Immature natural killer cell (primary cell): ENCODE measurements around the gene DHTKD1. TPM values are rescaled to one million over a fixed set of nuclear protein-coding genes. Genes with fewer than 3 reads are reported as not detected.
"Not testable (repeated sequence)": the region's sequence is repeated elsewhere in the genome, so short reads cannot be mapped to it uniquely, and the experiment has no call there.

Experiments
- DNase-seq, 3 donors: peaks; one replicate each; pipeline ENCODE4 v3.0.0; 2022; ENCODE audit warnings: mixed read lengths in 1 of 3
- H3K27ac Mint-ChIP-seq, 6 donors: one replicate each; pipeline ENCODE4 v1.8.0; 2020; ENCODE audit warnings: mixed read lengths in 6 of 6, mild to moderate bottlenecking in 5 of 6, inconsistent platforms in 4 of 6, moderate library complexity in 3 of 6
- H3K27me3 Mint-ChIP-seq, 3 donors: one replicate each; pipeline ENCODE4 v1.8.0; 2020 to 2021; ENCODE audit warnings: low read depth in 3 of 3, mild to moderate bottlenecking in 3 of 3, mixed read lengths in 3 of 3, moderate library complexity in 3 of 3, inconsistent platforms in 1 of 3
- H3K36me3 Mint-ChIP-seq, 3 donors: one replicate each; pipeline ENCODE4 v1.8.0; 2020; ENCODE audit warnings: mixed read lengths in 3 of 3, inconsistent platforms in 2 of 3, mild to moderate bottlenecking in 2 of 3
- H3K4me1 Mint-ChIP-seq, 2 donors: one replicate each; pipeline ENCODE4 v1.8.0; 2020; ENCODE audit warnings: inconsistent platforms in 2 of 2, mild to moderate bottlenecking in 2 of 2, mixed read lengths in 2 of 2, moderate library complexity in 1 of 2
- H3K4me3 Mint-ChIP-seq, 5 donors: one replicate each; pipeline ENCODE4 v1.8.0; 2020; ENCODE audit warnings: mild to moderate bottlenecking in 5 of 5, mixed read lengths in 5 of 5, inconsistent platforms in 3 of 5, moderate library complexity in 3 of 5
- H3K9me3 Mint-ChIP-seq, 6 donors: one replicate each; pipeline ENCODE4 v1.8.0; 2020; ENCODE audit warnings: mild to moderate bottlenecking in 6 of 6, mixed read lengths in 6 of 6, inconsistent platforms in 4 of 6, moderate library complexity in 3 of 6
- polyA plus RNA-seq, 3 donors: library from polyadenylated mRNA; unstranded; fragments of 300-500 nt; fragmentation: Illumina TruSeq; gene quantifications; one replicate each; pipeline ENCODE4 v1.2.3, GENCODE V29; 2021

The DHTKD1 gene
- polyA plus RNA-seq, 3 donors from 2014 or later: 5.0 to 9.1 (median 7.8) TPM

DNA sequence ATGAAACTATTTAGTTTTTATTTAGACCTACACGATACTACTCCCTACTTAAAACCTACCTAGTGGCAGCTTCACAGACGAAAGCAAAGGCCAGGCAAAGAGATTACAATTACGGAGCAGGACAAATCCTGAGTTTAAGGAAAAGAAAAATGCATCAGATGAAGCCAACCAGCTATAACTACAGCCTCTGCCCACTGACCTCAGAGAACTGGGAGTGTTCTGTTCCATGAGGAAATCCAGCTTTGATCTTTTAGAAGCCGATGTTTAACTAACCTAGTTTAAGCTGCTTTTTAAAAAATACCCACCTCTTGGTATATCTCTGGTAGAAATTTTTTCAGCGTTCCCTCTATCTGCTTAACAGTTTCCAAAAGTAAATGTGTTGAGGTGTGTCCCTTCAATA is 23.2 kb upstream of the DHTKD1 start:
- no peaks in the 10 kb centered on the region for H3K36me3 Mint-ChIP-seq
- H3K4me1 Mint-ChIP-seq: peaks cover 21 to 26% of the 10 kb centered on the region in 2 donors
- H3K4me3 Mint-ChIP-seq: peak overlapping the region in 1 of 5 donors; percentile 27
- DNase-seq: no peak
- H3K27me3 Mint-ChIP-seq: peaks cover 13 to 19% (median 15%) of the 10 kb centered on the region in 3 donors
- no peak overlapping the region for H3K27ac Mint-ChIP-seq
- H3K9me3 Mint-ChIP-seq: peaks cover 0 to 3% (median 0%) of the 10 kb centered on the region in 6 donors

DNA sequence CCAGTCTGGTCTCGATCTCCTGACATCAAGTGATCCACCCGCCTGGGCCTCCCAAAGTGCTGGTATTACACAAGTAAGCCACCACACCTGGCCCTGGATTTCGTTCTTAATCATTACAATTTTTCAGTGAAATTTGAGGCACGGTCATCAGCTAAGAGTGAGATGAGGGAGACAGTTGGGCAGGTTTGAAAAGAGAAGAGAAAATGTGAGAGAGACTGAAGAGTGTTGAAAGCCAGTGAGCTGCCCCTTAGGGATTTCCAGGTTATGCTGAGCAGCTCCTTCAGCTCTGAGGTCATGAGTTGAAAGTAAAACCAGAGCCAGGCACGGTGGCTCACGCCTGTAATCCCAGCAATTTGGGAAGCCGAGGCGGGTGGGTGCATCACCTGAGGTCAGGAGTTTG is 20.2 kb upstream of the DHTKD1 start:
- no peak overlapping the region for H3K27ac Mint-ChIP-seq
- peaks cover 0 to 4% (median 3%) of the 10 kb centered on the region in 3 donors for H3K27me3 Mint-ChIP-seq
- no peaks in the 10 kb centered on the region for H3K36me3 Mint-ChIP-seq
- H3K9me3 Mint-ChIP-seq: peaks cover 0 to 3% (median 0%) of the 10 kb centered on the region in 6 donors
- H3K4me1 Mint-ChIP-seq: peaks cover 3 to 4% of the 10 kb centered on the region in 2 donors
- H3K4me3 Mint-ChIP-seq: no peak overlapping the region
- DNase-seq: no peak

DNA sequence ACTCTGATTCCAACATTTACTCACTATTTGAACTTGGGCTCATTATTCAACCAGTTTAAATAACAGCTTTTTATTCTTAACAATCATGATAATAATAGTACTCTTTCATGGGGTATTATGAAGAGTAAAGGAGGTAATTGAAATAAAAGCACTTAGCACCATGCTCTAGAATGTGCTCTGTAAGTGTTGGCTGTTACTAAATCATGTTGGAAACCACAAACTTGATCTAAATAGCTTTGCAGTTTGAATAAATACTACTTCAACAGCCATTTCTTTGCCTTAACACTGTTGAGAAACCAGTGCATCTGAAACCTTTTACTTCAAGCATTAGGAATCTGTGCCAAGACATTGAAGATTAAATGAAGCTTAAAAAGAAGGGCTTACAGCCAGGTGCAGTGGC is 18.2 kb upstream of the DHTKD1 start:
- Mint-ChIP-seq H3K4me3 (no peak overlapping the region), H3K9me3 (peaks cover 0 to 3% (median 0%) of the 10 kb centered on the region in 6 donors), H3K27ac (no peak overlapping the region), H3K36me3 (no peaks in the 10 kb centered on the region), H3K4me1 (no peaks in the 10 kb centered on the region), H3K27me3 (peaks cover 0 to 4% (median 4%) of the 10 kb centered on the region in 3 donors)
- DNase-seq: no peak

DNA sequence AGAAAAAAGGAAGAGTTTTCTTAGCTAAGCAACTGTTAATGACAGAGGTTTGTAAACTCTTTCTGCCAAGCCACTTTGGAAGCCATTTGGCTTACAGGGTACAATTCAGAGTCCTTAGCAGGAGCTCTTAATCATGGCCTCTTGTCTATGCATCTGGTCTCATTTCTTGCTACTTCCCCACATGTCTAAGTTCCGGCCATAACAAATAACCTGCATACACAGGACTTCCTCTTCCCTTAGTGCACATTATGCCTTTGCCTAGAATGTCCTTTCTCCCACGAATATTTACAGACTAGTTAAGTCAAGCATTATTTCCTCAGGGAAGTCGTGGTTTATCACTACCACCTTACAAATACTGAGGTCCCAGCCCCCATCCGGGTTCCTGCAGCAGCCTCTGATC is 17.5 kb upstream of the DHTKD1 start:
- Mint-ChIP-seq H3K27me3 (peaks cover 0 to 4% (median 0%) of the 10 kb centered on the region in 3 donors), H3K9me3 (peaks cover 0 to 3% (median 0%) of the 10 kb centered on the region in 6 donors), H3K4me3 (no peak overlapping the region), H3K27ac (no peak overlapping the region), H3K4me1 (no peaks in the 10 kb centered on the region), H3K36me3 (no peaks in the 10 kb centered on the region)
- no peak for DNase-seq

DNA sequence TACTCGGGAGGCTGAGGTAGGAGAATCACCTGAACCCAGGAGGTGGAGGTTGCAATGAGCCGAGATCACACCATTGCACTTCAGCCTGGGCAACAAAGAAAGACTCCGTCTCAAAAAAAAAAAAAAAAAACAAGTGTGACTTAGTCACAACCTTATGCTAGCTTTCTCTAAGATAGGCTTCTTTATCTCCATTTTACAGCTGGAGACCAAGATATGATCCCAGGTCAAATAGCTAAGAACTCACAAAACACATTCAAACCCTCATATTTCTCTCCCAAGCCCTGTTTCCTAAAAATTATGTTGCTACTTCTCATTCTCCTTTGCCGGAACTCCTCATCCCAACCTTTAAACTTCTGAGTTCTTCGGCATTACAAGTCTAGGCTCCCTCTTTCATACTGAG is 13.0 kb upstream of the DHTKD1 start:
- H3K9me3 Mint-ChIP-seq: no peaks in the 10 kb centered on the region
- DNase-seq: no peak
- H3K4me1 Mint-ChIP-seq: no peaks in the 10 kb centered on the region
- H3K27ac Mint-ChIP-seq: no peak overlapping the region
- H3K36me3 Mint-ChIP-seq: no peaks in the 10 kb centered on the region
- H3K27me3 Mint-ChIP-seq: peaks cover 0 to 4% (median 0%) of the 10 kb centered on the region in 3 donors
- no peak overlapping the region for H3K4me3 Mint-ChIP-seq

DNA sequence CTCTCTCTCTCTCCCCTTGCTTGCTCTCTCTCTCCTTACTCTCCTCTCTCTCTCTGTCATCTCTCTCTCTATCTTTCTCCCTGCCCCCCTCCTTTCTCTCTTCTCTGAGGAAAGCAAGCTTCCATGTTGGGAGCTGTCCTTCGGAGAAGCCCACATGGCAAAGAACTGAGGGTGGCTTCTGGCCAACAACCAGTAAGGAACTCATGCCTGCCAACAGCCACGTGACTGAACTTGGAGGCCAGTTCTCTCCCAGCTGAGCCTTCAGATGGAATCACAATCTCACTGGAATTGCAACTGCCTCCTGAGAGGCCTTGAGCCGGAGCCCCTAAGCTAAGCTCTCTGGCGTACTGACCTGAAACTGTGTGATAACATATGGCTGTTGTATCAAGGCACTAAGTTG is 12.0 kb upstream of the DHTKD1 start:
- Mint-ChIP-seq H3K4me3 (no peak overlapping the region), H3K9me3 (no peaks in the 10 kb centered on the region), H3K27me3 (peaks cover 0 to 4% (median 0%) of the 10 kb centered on the region in 3 donors), H3K36me3 (no peaks in the 10 kb centered on the region), H3K4me1 (no peaks in the 10 kb centered on the region), H3K27ac (no peak overlapping the region)
- no peak for DNase-seq

DNA sequence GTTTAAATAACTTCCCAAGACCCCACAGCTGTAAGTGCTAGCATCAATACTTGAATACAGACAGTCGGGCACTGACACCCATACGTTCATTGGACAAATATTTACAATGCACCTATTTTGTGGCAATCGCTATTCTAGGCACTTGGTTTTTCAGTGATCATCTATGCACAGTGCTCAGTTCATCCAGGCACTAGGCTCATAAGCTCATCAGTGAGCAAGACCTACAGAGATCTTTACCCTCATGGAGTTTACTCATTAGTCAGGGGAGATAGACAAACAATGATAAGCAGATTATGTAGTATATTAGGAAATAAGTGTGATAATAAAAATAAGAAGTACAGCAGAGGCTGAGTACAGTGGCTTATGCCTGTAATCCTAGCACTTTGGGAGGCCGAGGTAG is 7.6 kb upstream of the DHTKD1 start:
- no peak for DNase-seq
- H3K27ac Mint-ChIP-seq: no peak overlapping the region
- peaks cover 0 to 5% (median 3%) of the 10 kb centered on the region in 3 donors for H3K27me3 Mint-ChIP-seq
- H3K4me3 Mint-ChIP-seq: no peak overlapping the region
- H3K36me3 Mint-ChIP-seq: no peaks in the 10 kb centered on the region
- no peaks in the 10 kb centered on the region for H3K9me3 Mint-ChIP-seq
- H3K4me1 Mint-ChIP-seq: no peaks in the 10 kb centered on the region

DNA sequence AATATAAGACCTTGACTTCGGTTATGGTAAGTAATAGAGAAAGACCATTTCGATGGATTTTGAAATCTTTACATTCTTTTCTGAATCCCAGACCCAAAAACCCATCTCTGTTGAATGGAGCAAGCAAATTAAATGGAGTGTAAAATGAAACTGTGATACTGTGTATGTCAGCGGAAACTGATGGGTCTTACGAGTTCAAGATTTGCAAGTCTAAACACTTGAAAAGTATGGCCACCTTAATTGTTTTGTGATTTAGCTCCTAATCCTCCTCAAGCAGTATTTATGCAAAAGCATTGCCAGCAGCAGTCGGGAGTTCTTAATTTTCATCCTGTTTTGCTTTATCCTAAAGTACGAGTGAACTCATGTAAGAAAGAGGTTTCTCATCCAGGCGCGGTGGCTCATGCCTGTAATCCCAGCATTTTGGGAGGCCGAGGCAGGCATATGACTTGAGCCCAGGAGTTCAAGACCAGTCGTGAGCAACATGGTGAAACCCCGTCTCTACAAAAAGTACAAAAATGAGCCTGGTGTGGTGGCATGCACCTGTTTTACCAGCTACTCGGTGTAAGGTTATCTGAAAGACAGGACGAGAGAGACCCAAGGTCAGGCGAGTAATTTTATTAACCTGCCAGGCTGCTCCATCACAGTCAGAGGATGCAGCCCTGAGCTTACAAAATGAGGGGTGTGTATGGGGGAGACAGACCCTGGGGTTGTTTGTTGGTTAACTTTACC is 5.8 kb upstream of the DHTKD1 start:
- no peaks in the 10 kb centered on the region for H3K36me3 Mint-ChIP-seq
- H3K9me3 Mint-ChIP-seq: no peaks in the 10 kb centered on the region
- no peak for DNase-seq
- no peak overlapping the region for H3K27ac Mint-ChIP-seq
- no peak overlapping the region for H3K4me3 Mint-ChIP-seq
- peaks cover 0 to 5% (median 3%) of the 10 kb centered on the region in 3 donors for H3K27me3 Mint-ChIP-seq
- no peaks in the 10 kb centered on the region for H3K4me1 Mint-ChIP-seq

DNA sequence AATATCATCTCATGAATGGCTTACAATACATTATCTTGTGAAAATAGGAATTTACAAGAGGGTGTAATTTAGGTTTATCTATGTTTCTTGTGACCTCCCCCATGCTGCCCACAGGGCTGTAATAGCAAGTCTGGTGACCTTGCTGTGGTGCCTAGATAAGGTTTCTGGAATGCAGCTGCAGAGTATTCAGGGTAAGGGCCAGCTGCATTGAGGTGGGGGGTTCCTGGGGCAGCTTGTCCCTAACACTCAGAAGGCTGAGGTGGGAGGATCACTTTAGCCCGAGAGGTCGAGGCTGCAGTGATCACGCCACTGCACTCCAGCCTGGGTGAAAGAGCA is 5.3 kb upstream of the DHTKD1 start:
- no peak for DNase-seq
- peaks cover 0 to 6% (median 5%) of the 10 kb centered on the region in 3 donors for H3K27me3 Mint-ChIP-seq
- H3K9me3 Mint-ChIP-seq: no peaks in the 10 kb centered on the region
- no peak overlapping the region for H3K4me3 Mint-ChIP-seq
- H3K4me1 Mint-ChIP-seq: peaks cover 3 to 4% of the 10 kb centered on the region in 2 donors
- no peaks in the 10 kb centered on the region for H3K36me3 Mint-ChIP-seq
- no peak overlapping the region for H3K27ac Mint-ChIP-seq

DNA sequence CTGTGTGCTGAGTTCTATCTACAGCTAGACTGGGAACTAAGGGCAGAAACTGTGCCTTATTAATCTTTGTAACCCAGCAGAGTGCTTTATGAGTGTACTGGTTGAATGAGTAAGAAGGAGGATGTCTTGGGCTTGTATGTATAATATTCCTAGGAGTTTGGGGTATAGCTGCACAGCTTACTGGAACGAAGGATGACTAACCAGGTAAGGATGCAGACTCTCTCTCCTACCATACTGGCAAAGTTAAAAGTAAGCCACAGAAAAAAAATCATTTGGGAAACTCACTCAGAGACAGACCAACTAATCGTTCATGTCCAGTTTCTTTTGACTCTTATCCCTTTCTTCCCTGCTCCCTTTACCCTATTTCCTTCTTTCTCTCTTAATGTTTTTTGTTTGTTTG is 1.4 kb upstream of the DHTKD1 start:
- H3K27ac Mint-ChIP-seq: peak overlapping the region; percentile 18 to 94 (median 48)
- peaks cover 18 to 20% of the 10 kb centered on the region in 2 donors for H3K4me1 Mint-ChIP-seq
- H3K4me3 Mint-ChIP-seq: peak overlapping the region in 4 of 5 donors; percentile 1 to 92 (median 56)
- H3K36me3 Mint-ChIP-seq: no peaks in the 10 kb centered on the region
- H3K9me3 Mint-ChIP-seq: no peaks in the 10 kb centered on the region
- no peak for DNase-seq
- H3K27me3 Mint-ChIP-seq: peaks cover 0 to 8% (median 7%) of the 10 kb centered on the region in 3 donors

DNA sequence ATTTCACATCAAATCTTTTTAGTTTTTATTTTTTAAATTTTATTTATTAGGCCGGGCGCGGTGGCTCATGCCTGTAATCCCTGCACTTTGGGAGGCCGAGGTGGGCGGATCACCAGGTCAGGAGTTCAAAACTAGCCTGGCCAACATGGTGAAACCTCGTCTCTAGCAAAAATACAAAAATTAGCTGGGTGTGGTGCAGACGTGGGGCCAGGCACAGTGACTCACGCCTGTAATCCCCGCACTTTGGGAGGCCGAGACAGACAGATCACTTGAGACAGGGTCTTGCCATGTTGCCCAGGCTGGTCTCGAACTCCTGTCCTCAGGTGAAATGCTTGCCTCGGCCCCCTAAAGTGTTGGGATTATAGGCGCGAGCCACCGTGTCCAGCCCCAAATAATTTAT is 2.7 kb downstream of the DHTKD1 start:
- not testable (repeated sequence) for H3K27ac Mint-ChIP-seq, DNase-seq, H3K36me3 Mint-ChIP-seq, H3K27me3 Mint-ChIP-seq, H3K4me3 Mint-ChIP-seq, H3K9me3 Mint-ChIP-seq
- peaks cover 18 to 20% of the 10 kb centered on the region in 2 donors for H3K4me1 Mint-ChIP-seq

DNA sequence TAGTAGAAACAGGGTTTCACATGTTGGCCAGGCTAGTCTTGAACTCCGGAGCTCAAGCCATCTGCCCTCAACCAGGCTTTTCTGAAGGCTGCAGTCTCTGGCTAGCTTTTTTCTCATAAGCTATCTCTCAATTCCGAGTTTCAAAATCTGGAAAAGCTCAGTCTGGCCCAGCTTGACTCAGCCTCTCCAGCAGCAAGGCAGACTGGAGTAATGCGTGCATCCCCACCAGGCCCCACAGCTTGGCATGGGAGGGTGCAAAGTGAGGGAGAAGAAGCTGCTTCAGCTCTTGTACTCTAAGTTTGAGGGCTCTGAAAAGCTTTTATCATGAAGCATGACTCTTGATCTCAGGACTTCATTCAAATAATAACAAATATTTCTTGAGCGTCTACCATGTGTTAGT is 4.8 kb downstream of the DHTKD1 start:
- no peak overlapping the region for H3K4me3 Mint-ChIP-seq
- peaks cover 0 to 3% (median 0%) of the 10 kb centered on the region in 3 donors for H3K36me3 Mint-ChIP-seq
- H3K4me1 Mint-ChIP-seq: peaks cover 16% of the 10 kb centered on the region in 2 donors

DNA sequence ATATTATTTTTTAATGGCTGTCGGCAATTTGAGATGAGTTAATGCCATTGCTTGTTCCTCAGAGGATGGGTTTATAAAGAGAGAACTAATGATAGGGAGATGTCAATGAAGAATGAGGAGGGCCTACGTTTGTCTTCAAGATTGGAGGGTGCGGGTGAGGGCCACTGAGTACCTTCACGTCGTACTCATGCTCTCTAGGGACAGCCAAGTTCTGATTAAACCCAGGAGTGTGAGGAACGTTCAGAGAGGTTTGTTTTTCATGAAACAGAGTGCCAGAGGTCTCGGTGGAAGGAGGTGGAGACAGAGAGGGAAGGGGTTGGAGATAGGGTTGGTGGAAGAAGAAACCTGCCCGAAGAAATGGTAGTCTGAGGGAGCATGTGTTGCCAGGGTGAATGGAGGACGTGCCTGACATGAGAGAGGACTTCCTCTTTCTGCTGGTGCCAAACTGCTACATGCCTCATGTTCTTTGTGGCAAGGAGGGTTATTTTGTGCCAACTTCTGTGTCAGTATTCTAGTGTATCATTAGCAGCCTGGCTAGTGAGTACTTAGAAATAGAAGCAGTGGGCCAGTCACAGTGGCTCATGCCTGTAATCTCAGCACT is 8.9 kb downstream of the DHTKD1 start:
- Mint-ChIP-seq H3K36me3 (peaks cover 0 to 6% (median 3%) of the 10 kb centered on the region in 3 donors), H3K9me3 (no peaks in the 10 kb centered on the region), H3K4me1 (peaks cover 0 to 5% of the 10 kb centered on the region in 2 donors), H3K27me3 (no peaks in the 10 kb centered on the region), H3K4me3 (no peak overlapping the region), H3K27ac (peak overlapping the region in 1 of 6 donors; percentile 19)
- no peak for DNase-seq

More for the DNA sequence above, 4.8 kb downstream of the DHTKD1 start:
- DNase-seq: no peak
- H3K27ac Mint-ChIP-seq: no peak overlapping the region
- H3K9me3 Mint-ChIP-seq: no peaks in the 10 kb centered on the region
- H3K27me3 Mint-ChIP-seq: peaks cover 0 to 3% (median 3%) of the 10 kb centered on the region in 3 donors

DNA sequence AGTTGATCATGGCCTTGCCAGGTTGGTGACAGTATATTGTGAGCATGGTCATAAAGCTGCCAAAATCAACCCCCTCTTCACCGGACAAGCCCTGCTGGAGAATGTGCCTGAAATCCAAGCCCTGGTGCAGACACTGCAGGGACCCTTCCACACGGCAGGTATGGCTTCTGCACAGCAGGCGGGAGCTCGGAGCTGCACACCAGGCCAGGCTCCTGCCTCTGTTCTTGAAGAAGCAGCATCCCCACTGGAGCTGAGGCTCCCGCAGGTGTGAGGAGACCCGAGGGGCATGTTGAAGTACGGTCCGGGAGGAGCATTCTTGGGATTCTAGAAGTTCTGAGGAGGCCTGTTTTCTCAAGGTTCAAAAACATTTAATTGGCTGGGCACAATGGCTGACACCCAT is 12.7 kb downstream of the DHTKD1 start:
- Mint-ChIP-seq H3K27me3 (no peaks in the 10 kb centered on the region), H3K4me1 (peaks cover 0 to 5% of the 10 kb centered on the region in 2 donors), H3K36me3 (peaks cover 3 to 12% (median 10%) of the 10 kb centered on the region in 3 donors), H3K4me3 (no peak overlapping the region), H3K9me3 (no peaks in the 10 kb centered on the region), H3K27ac (no peak overlapping the region)
- no peak for DNase-seq
